Measurements from ENCODE around the gene WASHC2C.
"Not testable (repeated sequence)": the region's sequence is repeated elsewhere in the genome, so short reads cannot be mapped to it uniquely, and the experiment has no call there.

- TF ChIP-seq CTCF, POLR2AphosphoS5 (IDR thresholded peaks at IDR 0.05): not testable (repeated sequence)
Measured at GRCh38 chr10:45721503-45721902, 5.6 kb upstream of the WASHC2C start.

Data from gastroesophageal sphincter (tissue), 3 donors.